ENCODE measurements around the gene PNPO. TPM values are rescaled to one million over a fixed set of nuclear protein-coding genes. Genes with fewer than 3 reads are reported as not detected.

Gene PNPO
- total RNA-seq, 4 donors from 2014 or later = 47.3 to 103 (median 78.9) TPM

- DNase-seq = peak; percentile 39 to 50
- TF ChIP-seq, protein P1, sequence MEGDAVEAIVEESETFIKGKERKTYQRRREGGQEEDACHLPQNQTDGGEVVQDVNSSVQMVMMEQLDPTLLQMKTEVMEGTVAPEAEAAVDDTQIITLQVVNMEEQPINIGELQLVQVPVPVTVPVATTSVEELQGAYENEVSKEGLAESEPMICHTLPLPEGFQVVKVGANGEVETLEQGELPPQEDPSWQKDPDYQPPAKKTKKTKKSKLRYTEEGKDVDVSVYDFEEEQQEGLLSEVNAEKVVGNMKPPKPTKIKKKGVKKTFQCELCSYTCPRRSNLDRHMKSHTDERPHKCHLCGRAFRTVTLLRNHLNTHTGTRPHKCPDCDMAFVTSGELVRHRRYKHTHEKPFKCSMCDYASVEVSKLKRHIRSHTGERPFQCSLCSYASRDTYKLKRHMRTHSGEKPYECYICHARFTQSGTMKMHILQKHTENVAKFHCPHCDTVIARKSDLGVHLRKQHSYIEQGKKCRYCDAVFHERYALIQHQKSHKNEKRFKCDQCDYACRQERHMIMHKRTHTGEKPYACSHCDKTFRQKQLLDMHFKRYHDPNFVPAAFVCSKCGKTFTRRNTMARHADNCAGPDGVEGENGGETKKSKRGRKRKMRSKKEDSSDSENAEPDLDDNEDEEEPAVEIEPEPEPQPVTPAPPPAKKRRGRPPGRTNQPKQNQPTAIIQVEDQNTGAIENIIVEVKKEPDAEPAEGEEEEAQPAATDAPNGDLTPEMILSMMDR (IDR thresholded peaks at IDR 0.05) = no peak
- no peak for TF ChIP-seq POLR2A (IDR thresholded peaks at IDR 0.05)
- intact Hi-C loops (cut with DNase I) = no loop called here
- H3K9me3 ChIP-seq = no peaks in the 10 kb centered on the region
- no peak overlapping the region for H3K4me3 ChIP-seq (replicated peaks in 1 of 3)
- WGBS, 2 donors = 52 to 55% methylated on average over 9 of the region's 9 CpGs
- H3K27ac ChIP-seq = no peak overlapping the region
- H3K4me1 ChIP-seq = peaks cover 0 to 7% of the 10 kb centered on the region in 2 donors
- H3K36me3 ChIP-seq = no peaks in the 10 kb centered on the region
- H3K27me3 ChIP-seq = no peaks in the 10 kb centered on the region
Measured at GRCh38 chr17:47996201-47996600, 54.8 kb downstream of the PNPO start.

DNA sequence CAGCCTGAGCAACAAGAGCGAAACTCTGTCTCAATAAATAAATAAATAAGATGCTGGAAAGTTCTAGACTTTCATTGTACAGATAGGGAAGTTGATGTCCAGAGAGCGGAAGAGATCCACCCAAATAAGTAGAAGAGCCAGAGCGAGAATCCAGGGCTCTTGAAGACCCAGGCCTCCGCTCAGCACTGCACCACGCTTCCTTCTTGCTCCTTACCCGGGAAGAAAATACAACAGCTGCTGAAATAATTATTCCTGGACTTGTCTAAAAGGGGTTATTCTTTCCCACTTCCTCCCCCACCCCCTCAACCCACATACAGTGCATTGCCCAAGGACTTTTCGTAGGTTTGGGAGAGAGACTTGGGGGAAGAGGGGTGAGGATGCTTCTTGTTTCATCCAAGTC, 56.2 kb downstream of the PNPO start:
- DNase-seq = no peak
- no peaks in the 10 kb centered on the region for H3K27me3 ChIP-seq
- H3K36me3 ChIP-seq = no peaks in the 10 kb centered on the region
- no peaks in the 10 kb centered on the region for H3K9me3 ChIP-seq
- peaks cover 4 to 16% of the 10 kb centered on the region in 2 donors for H3K4me1 ChIP-seq
- H3K27ac ChIP-seq = no peak overlapping the region
- 81 to 86% methylated on average over 7 of the region's 7 CpGs for WGBS, 2 donors
- H3K4me3 ChIP-seq (replicated peaks in 1 of 3) = no peak overlapping the region
- TF ChIP-seq POLR2A (IDR thresholded peaks at IDR 0.05) = no peak
- TF ChIP-seq, protein P1 (IDR thresholded peaks at IDR 0.05) = no peak
- intact Hi-C loops (cut with DNase I) = no loop called here

- no peak for DNase-seq
- no peaks in the 10 kb centered on the region for H3K27me3 ChIP-seq
- 90 to 95% methylated on average over 7 of the region's 7 CpGs for WGBS, 2 donors
- H3K9me3 ChIP-seq = no peaks in the 10 kb centered on the region
- peaks cover 9 to 20% of the 10 kb centered on the region in 2 donors for H3K4me1 ChIP-seq
- intact Hi-C loops (cut with DNase I) = no loop called here
- no peak for TF ChIP-seq POLR2A (IDR thresholded peaks at IDR 0.05)
- TF ChIP-seq, protein P1 (IDR thresholded peaks at IDR 0.05) = no peak
- H3K36me3 ChIP-seq = no peaks in the 10 kb centered on the region
- H3K4me3 ChIP-seq (replicated peaks in 1 of 3) = no peak overlapping the region
- H3K27ac ChIP-seq = no peak overlapping the region
Measured at GRCh38 chr17:47998044-47998443, 56.7 kb downstream of the PNPO start.

Other genes with a start within 250 kb of the PNPO start
- gene TBKBP1, start 247.4 kb upstream of the PNPO start, total RNA-seq = 10 to 100 TPM in 2 of 4 donors, 1 to 10 TPM in 2; 8.2 to 11.0 (median 10.0) TPM
- gene TBX21, start 208.3 kb upstream of the PNPO start, total RNA-seq = 1 to 10 TPM in 2 of 4 donors, under 1 TPM in 2; 0.40 to 2.9 (median 0.87) TPM
- gene OSBPL7, start 119.8 kb upstream of the PNPO start, total RNA-seq = 10 to 100 TPM; 12.7 to 18.0 (median 14.7) TPM
- gene MRPL10, start 110.0 kb upstream of the PNPO start, total RNA-seq = 10 to 100 TPM; 36.1 to 51.9 (median 39.1) TPM
- gene LRRC46, start 109.9 kb upstream of the PNPO start, total RNA-seq = 1 to 10 TPM in 2 of 4 donors, under 1 TPM in 1, not detected in 1; 0.44 to 3.2 (median 2.0) TPM
- gene SCRN2, start 100.3 kb upstream of the PNPO start, total RNA-seq = 10 to 100 TPM; 37.0 to 71.5 (median 49.1) TPM
- 1 to 10 TPM in 1 of 4 donors, under 1 TPM in 3; 0.56 to 5.9 (median 0.96) TPM for gene SP6, start 90.4 kb upstream of the PNPO start, total RNA-seq
- gene SP2, start 45.3 kb upstream of the PNPO start, total RNA-seq = 10 to 100 TPM in 3 of 4 donors, 1 to 10 TPM in 1; 7.1 to 14.1 (median 12.3) TPM
- 100 to 1,000 TPM in 3 of 4 donors, 10 to 100 TPM in 1; 63.6 to 150 (median 127) TPM for gene PRR15L, start 16.3 kb downstream of the PNPO start, total RNA-seq
- 100 to 1,000 TPM; 165 to 221 (median 193) TPM for gene CDK5RAP3, start 29.5 kb downstream of the PNPO start, total RNA-seq
- gene COPZ2, start 96.2 kb downstream of the PNPO start, total RNA-seq = 10 to 100 TPM; 19.3 to 55.8 (median 45.2) TPM
- 100 to 1,000 TPM; 123 to 168 (median 131) TPM for gene NFE2L1, start 106.8 kb downstream of the PNPO start, total RNA-seq
- gene CBX1, start 159.9 kb downstream of the PNPO start, total RNA-seq = 10 to 100 TPM; 33.0 to 49.1 (median 38.2) TPM
- 10 to 100 TPM; 20.3 to 23.4 (median 22.0) TPM for gene SNX11, start 166.2 kb downstream of the PNPO start, total RNA-seq

All from thyroid gland (tissue), 4 donors.